Ishikawa (cell line): ENCODE results near the gene PDE11A.

Source experiments
- CEBPB ChIP-seq: IDR thresholded peaks from 2 replicates; pipeline ENCODE4 v1.6.1; 2012
- CREB1 ChIP-seq: IDR thresholded peaks from 2 replicates; pipeline ENCODE4 v1.6.1; 2012; ENCODE audit warnings: low read depth
- EGR1 ChIP-seq: IDR thresholded peaks from 2 replicates; pipeline ENCODE4 v1.6.1; 2012
- EP300 ChIP-seq: IDR thresholded peaks from 2 replicates; pipeline ENCODE4 v1.6.1; 2012; ENCODE audit warnings: borderline replicate concordance
- FOXM1 ChIP-seq: IDR thresholded peaks from 2 replicates; pipeline ENCODE4 v1.6.1; 2012; ENCODE audit warnings: low read depth, borderline replicate concordance
- MAX ChIP-seq: IDR thresholded peaks from 2 replicates; pipeline ENCODE4 v1.6.1; 2012
- NFIC ChIP-seq: IDR thresholded peaks from 2 replicates; pipeline ENCODE4 v1.6.1; 2012
- RAD21 ChIP-seq: IDR thresholded peaks from 2 replicates; pipeline ENCODE4 v1.6.1; 2012; ENCODE audit warnings: low read depth
- TAF1 ChIP-seq: IDR thresholded peaks from 2 replicates; pipeline ENCODE4 v1.6.1; 2012; ENCODE audit warnings: low read depth, mild to moderate bottlenecking
- TCF12 ChIP-seq: IDR thresholded peaks from 2 replicates; pipeline ENCODE4 v1.6.1; 2012; ENCODE audit warnings: low read depth
- TEAD4 ChIP-seq: IDR thresholded peaks from 2 replicates; pipeline ENCODE4 v1.6.1; 2012
- USF1 ChIP-seq: IDR thresholded peaks from 2 replicates; pipeline ENCODE4 v1.6.1; 2012
- YY1 ChIP-seq: IDR thresholded peaks from 2 replicates; pipeline ENCODE4 v1.6.1; 2012; ENCODE audit warnings: low read depth
- ZBTB7A ChIP-seq: IDR thresholded peaks from 2 replicates; pipeline ENCODE4 v1.6.1; 2012; ENCODE audit warnings: low read depth
- TF ChIP-seq, protein P1 (sequence below): IDR thresholded peaks from 2 replicates; pipeline ENCODE4 v1.6.1; 2012; ENCODE audit warnings: low read depth, mild to moderate bottlenecking

The PDE11A gene

GRCh38 chr2:177888581-177888980, 184.0 kb downstream of the PDE11A start:
- TF ChIP-seq YY1 (peak; percentile 14; the same call in 1 of the 2 replicates), FOXM1 (no peak), TCF12 (peak; percentile 84), MAX (peak; percentile 62), ZBTB7A (no peak), RAD21 (peak; percentile 8; the same call in 1 of the 2 replicates), EP300 (peak; percentile 66; the same call in 1 of the 2 replicates), CEBPB (peak; percentile 80), TEAD4 (0 out of 2 replicates have a peak, but pooled peaks have one; percentile 40), NFIC (peak; percentile 30; the same call in 1 of the 2 replicates)

- TF ChIP-seq TEAD4 (no peak), MAX (no peak), RAD21 (no peak), TAF1 (no peak), FOXM1 (no peak), TCF12 (no peak), EGR1 (no peak), NFIC (no peak), YY1 (no peak), CREB1 (no peak), EP300 (no peak), USF1 (no peak), CEBPB (no peak), ZBTB7A (no peak)
- TF ChIP-seq, protein P1, sequence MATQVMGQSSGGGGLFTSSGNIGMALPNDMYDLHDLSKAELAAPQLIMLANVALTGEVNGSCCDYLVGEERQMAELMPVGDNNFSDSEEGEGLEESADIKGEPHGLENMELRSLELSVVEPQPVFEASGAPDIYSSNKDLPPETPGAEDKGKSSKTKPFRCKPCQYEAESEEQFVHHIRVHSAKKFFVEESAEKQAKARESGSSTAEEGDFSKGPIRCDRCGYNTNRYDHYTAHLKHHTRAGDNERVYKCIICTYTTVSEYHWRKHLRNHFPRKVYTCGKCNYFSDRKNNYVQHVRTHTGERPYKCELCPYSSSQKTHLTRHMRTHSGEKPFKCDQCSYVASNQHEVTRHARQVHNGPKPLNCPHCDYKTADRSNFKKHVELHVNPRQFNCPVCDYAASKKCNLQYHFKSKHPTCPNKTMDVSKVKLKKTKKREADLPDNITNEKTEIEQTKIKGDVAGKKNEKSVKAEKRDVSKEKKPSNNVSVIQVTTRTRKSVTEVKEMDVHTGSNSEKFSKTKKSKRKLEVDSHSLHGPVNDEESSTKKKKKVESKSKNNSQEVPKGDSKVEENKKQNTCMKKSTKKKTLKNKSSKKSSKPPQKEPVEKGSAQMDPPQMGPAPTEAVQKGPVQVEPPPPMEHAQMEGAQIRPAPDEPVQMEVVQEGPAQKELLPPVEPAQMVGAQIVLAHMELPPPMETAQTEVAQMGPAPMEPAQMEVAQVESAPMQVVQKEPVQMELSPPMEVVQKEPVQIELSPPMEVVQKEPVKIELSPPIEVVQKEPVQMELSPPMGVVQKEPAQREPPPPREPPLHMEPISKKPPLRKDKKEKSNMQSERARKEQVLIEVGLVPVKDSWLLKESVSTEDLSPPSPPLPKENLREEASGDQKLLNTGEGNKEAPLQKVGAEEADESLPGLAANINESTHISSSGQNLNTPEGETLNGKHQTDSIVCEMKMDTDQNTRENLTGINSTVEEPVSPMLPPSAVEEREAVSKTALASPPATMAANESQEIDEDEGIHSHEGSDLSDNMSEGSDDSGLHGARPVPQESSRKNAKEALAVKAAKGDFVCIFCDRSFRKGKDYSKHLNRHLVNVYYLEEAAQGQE, result no peak
These were observed 184.9 kb downstream of the PDE11A start for GRCh38 chr2:177887722-177888121.

DNA sequence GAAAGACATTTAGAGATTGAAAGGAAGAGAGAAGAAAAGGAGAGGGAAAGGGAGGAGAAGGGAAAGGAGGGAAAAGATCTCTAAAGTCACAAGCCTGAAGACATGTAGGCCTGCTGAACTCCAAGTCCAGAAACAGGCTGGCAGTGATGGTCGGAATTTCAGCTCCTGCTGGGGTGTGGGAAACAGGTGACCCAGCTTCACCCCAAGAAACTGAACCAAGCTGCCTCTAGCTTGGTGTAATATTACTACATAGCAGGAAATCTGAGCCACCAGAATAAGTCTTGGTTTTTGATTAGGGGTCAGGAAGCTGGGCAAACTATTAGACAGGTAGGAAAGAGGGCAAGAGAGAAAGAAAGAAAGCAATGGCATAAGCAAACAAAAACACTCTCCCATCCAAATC, 185.8 kb downstream of the PDE11A start:
- peak; percentile 55 for TF ChIP-seq TCF12
- TF ChIP-seq TAF1, result no peak
- TF ChIP-seq FOXM1, result peak; percentile 70; the same call in 1 of the 2 replicates
- TF ChIP-seq EP300, result peak; percentile 83
- TF ChIP-seq TEAD4, result peak; percentile 79
- no peak for TF ChIP-seq ZBTB7A
- peak; percentile 60; the same call in 1 of the 2 replicates for TF ChIP-seq NFIC

DNA sequence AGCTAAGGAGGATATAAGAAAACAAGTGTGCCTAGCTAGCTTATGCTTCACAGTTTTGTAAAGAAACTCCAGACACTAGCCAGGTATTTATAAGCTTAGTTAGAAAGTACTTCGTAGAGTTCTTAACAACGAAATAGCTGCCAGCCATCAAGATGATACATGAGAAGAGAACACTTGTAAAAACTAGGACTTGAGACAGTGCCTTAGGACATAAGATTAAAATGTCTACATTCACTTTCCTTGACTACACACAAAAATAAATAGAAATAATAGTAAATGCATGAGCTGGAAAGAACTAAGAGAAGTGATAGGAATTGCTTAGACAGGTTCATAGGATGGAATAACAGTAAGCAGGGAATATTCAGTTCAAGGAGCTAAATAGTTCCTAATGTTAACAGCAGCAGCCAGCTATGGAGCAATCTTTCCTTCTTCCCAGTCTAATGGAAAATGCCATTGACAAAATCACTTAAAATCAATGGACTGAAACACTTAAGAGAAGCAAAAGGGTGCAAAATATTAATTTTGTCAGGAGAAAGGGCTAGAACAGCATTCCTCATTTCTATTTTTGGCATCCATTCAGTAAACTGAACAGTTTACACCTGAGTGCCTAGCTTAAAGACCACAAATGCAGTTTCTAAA, 186.6 kb downstream of the PDE11A start:
- TF ChIP-seq EP300 (peak; percentile 87), ZBTB7A (no peak), TAF1 (no peak), NFIC (peak; percentile 82), YY1 (no peak), TEAD4 (peak; percentile 70), FOXM1 (peak; percentile 78), CEBPB (peak; percentile 90), MAX (no peak), TCF12 (peak; percentile 54; the same call in 1 of the 2 replicates), EGR1 (no peak), RAD21 (no peak)
- TF ChIP-seq, protein P1, result no peak

GRCh38 chr2:177883177-177883576, 189.4 kb downstream of the PDE11A start:
- no peak for TF ChIP-seq EGR1
- no peak for TF ChIP-seq TCF12
- no peak for TF ChIP-seq TAF1
- TF ChIP-seq ZBTB7A, result no peak
- TF ChIP-seq MAX, result no peak
- TF ChIP-seq, protein P1, result no peak
- no peak for TF ChIP-seq NFIC
- no peak for TF ChIP-seq FOXM1
- TF ChIP-seq USF1, result no peak
- TF ChIP-seq CEBPB, result no peak
- TF ChIP-seq CREB1, result no peak
- no peak for TF ChIP-seq TEAD4
- no peak for TF ChIP-seq EP300
- no peak for TF ChIP-seq YY1
- no peak for TF ChIP-seq RAD21
